IPS-15b (cell line): Measurements from ENCODE around the gene MDP1.
"Not testable (repeated sequence)": the region's sequence is repeated elsewhere in the genome, so short reads cannot be mapped to it uniquely, and the experiment has no call there.

Experiments used
- H3K27me3 ChIP-seq: one replicate; pipeline ENCODE4 v1.6.1; 2013; ENCODE audit warnings: low read length; ENCODE audit not compliant: control insufficient read depth, insufficient read depth
- H3K36me3 ChIP-seq: one replicate; pipeline ENCODE4 v1.6.1; 2013; ENCODE audit warnings: low read length; ENCODE audit not compliant: control insufficient read depth, insufficient read depth
- H3K4me1 ChIP-seq: one replicate; pipeline ENCODE4 v1.6.1; 2013; ENCODE audit warnings: mild to moderate bottlenecking, low read length; ENCODE audit not compliant: control insufficient read depth, insufficient read depth
- H3K4me3 ChIP-seq: one replicate; pipeline ENCODE4 v1.5.1; 2013; ENCODE audit warnings: low read depth, low read length
- H3K9ac ChIP-seq: one replicate; pipeline ENCODE4 v1.6.1; 2013; ENCODE audit warnings: low read depth, mild to moderate bottlenecking, low read length
- H3K9me3 ChIP-seq: one replicate; pipeline ENCODE4 v1.6.1; 2013; ENCODE audit warnings: mild to moderate bottlenecking, low read length; ENCODE audit not compliant: control insufficient read depth, insufficient read depth

MDP1 gene

DNA sequence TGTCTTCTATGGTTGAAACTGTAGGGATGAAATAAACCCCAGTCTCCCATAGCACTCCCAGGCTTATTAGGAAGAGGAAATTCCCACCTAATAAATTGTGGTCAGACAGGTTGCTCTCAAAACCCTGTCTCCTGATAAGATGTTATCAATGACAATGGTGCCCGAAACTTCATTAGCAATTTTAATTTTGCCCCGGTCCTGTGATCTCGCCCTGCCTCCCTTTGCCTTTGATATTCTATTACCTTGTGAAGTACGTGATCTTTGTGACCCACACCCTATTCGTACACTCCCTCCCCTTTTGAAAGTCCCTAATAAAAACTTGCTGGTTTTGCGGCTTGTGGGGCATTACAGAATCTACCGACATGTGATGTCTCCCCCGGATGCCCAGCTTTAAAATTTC, 13.3 kb downstream of the MDP1 start:
- H3K9me3 ChIP-seq, H3K9ac ChIP-seq, H3K4me1 ChIP-seq, H3K27me3 ChIP-seq, H3K4me3 ChIP-seq: not testable (repeated sequence)
- H3K36me3 ChIP-seq = peaks cover 19% of the 10 kb centered on the region

DNA sequence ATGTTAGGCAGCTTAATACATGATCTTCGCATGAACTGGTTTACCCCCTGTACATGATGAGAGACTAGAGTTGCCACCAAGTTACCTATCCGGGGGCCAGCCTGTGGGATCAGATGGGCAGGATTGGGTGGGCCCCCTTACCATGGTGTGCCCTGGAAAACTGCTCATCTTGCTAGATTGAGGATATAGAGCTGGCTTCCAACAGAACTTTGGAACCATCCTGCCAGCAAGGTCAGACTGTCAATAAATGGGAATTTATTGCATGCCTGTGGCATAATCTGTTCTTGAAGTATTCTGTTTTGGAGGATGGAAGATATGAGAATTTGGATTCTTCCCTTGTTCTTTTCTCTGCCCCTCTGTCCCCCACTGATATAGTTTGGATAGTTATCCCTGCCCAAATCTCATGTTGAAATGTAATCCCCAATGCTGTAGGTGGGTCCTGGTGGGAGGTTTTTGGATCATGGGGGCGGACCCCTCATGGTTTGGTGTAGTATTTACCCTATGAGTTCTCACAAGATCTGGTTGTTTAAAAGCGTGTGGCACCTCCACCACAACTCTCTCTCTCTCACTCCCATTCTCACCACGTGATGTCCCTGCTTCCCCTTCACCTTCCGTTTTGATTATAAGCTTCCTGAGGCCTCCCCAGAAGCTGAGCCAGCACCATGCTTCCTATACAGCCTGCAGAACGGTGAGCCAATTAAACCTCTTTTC, 16.9 kb downstream of the MDP1 start:
- peaks cover 3% of the 10 kb centered on the region for H3K4me1 ChIP-seq
- H3K27me3 ChIP-seq = no peaks in the 10 kb centered on the region
- peaks cover 8% of the 10 kb centered on the region for H3K36me3 ChIP-seq
- no peak overlapping the region for H3K9ac ChIP-seq
- peaks cover 2% of the 10 kb centered on the region for H3K9me3 ChIP-seq
- H3K4me3 ChIP-seq = no peak overlapping the region

DNA sequence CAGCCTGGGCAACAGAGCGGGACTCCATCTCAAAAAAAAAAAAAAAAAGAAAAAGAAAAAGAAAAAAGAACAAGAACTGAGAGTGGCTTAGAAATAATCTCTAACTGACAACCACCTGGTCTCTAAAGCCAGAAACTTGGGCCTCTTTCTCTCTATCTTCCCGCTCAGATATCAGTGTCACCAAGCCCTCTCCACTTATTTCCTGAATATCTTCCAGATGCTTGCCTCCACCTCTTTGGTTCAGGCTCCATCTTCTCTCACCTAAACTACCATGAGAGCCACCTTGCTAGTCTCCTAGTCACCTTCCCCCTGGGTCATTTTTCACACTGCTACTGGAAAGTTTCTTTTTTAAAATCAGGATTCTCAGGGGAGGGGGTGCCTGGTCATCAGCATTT, 18.8 kb downstream of the MDP1 start:
- H3K9me3 ChIP-seq = peaks cover 2% of the 10 kb centered on the region
- H3K27me3 ChIP-seq = no peaks in the 10 kb centered on the region
- peaks cover 3% of the 10 kb centered on the region for H3K4me1 ChIP-seq
- H3K36me3 ChIP-seq = peaks cover 17% of the 10 kb centered on the region
- H3K4me3 ChIP-seq = peak overlapping the region; percentile 26
- no peak overlapping the region for H3K9ac ChIP-seq

DNA sequence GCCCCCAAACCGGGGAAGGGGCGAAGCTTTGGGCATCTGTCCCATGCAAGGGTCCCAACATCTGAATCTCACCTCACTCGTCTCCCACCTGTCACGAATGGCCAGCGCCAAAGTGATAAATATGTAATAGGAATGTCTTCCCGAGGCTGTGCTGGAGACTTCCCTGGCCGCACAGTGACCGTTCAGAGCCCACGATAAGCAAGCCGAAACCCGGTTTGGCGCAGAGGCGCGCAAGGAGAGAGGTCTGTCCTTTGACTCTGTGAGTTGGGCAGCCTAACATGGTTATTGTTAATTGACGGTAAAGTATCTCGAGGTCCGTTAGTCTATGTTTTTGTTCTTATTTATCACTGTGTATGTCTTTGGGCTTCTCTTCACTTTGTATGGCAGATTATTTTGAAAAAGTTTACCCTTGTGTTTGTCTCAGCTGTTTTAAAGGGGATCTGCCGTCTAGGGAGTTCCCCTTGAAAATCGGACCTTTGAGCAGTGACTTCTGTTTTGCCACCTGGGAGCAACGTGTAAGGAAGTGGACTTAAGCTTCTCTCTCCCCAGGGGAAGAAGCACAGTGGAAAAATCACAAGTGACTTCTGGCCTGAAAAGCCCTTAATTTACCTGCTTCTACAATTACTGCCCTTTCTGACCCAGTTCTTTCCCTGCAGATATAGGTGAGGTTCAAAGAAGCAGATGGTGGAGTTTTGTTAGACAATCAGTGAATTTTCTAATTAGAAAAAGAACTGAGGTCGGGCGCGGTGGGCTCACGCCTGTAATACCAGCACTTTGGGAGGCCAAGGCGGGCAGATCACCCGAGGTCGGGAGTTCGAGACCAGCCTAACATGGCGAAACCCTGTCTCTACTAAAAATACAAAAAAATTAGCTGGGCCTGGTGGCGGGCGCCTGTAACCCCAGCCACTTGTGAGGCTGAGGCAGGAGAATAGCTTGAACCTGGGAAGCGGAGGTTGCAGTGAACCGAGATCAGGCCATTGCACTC, 19.5 kb downstream of the MDP1 start:
- H3K9ac ChIP-seq = peak overlapping the region; percentile 91

DNA sequence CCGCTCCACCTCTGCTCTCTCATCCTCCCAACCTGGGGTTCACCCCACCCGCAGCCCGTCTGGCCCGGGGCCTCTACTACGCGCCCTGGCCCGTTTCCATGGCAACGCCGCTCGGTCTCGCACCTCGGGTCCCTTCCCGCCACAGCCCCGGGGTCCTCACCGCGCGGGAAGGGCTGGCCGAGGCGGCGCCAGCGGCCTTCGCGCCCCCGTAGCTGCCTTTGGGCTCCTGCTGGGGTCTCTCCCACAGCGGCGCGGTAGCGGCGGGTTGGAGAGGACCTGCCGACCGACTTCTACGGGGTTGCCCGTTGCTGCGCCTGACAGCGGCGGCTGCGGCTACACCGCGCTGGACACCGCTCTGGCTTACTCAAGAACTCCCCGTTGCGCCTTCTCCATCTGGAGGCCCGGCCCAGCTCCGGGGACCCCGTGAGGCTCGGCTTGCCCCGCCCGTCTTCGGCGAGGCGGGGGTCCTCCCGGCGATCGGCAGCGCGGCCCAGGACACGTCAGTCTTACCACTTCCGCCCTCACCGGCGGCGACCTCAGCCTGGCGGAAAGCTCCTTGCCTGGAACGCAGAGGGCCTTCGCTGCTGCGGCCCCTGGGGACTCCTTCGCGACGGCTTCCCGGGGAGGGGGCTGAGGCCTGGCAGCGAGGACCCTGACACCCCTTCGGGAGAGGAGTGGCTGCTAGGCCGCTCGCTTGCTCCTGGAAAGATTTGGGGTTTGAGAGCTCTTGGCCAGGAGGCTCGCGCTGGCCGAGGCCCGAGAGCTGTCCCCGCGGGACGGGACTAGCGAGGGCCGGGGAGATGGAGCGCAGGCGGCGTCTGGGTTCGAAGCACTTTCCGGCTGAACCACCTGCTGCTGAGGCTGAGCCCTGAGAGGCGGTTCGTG, 20.4 kb downstream of the MDP1 start, which contains the start of gene TM9SF1:
TSS of gene TM9SF1 (minus strand) at position 256 of the 885 bp plus-strand sequence. CDS start 422 bp downstream, outside the sequence.
- Histone ChIP-seq H3K9ac (peak within 1 kb of the TSS; percentile 91), H3K4me3 (peak within 1 kb of the TSS; percentile 93), H3K27me3 (no peaks in the 10 kb centered on the region), H3K36me3 (peaks cover 11% of the 10 kb centered on the region), H3K4me1 (peaks cover 3% of the 10 kb centered on the region), H3K9me3 (no peaks in the 10 kb centered on the region)

More for the DNA sequence above, 19.5 kb downstream of the MDP1 start:
- peaks cover 15% of the 10 kb centered on the region for H3K36me3 ChIP-seq
- H3K27me3 ChIP-seq = no peaks in the 10 kb centered on the region
- peaks cover 2% of the 10 kb centered on the region for H3K9me3 ChIP-seq
- H3K4me3 ChIP-seq = peak overlapping the region; percentile 93
- H3K4me1 ChIP-seq = peaks cover 3% of the 10 kb centered on the region

DNA sequence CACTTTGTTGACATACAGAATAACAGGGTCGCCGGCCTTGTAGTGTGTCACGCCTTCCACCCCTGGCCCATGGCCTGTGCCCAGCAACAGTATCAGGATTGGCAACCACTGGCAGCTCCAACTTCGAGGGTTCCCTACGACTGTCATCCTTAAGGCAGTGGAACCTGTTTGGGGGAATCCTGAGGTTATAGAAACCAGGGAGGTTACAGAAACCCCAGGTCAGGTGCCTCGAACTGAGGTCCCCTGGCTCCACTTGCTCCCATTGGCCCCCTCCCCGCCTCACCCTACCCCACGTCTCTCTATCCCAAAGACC, 21.0 kb downstream of the MDP1 start:
- H3K4me3 ChIP-seq = peak overlapping the region; percentile 93
- H3K9me3 ChIP-seq = no peaks in the 10 kb centered on the region
- H3K36me3 ChIP-seq = peaks cover 13% of the 10 kb centered on the region
- peak overlapping the region; percentile 91 for H3K9ac ChIP-seq
- H3K4me1 ChIP-seq = peaks cover 3% of the 10 kb centered on the region
- H3K27me3 ChIP-seq = no peaks in the 10 kb centered on the region

DNA sequence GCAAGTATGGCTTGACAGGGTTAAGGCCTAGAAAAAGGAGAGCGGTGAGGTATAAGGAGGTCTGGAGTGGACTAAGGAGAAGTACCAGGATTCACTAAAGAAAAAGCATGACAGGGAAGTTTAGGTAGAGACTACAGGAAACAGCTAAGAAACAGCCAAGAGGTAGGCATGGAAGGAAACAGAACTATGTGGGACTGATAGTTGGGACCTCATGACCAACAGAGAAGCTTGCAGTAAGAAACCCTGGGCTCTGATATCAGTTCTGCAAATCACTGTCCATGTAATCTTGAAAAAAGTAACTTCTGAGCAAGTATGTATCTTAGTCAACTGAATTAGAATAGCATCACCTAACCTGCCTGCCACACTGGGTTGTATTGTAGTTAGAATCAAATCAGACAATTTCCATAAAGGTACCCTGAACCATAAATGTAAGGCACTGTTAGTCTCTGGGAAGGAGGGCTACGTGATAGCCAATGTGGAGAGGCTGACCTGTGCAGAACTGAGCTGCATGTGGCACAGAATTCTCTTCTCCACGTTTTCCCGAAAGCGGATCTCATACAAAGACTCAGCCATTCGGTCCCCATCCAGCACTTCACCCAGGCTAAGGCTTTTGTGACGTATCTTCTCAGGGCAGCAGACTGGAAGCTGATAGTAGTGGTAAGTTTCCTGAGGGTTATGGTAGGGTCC, 21.5 kb downstream of the MDP1 start:
- peaks cover 17% of the 10 kb centered on the region for H3K36me3 ChIP-seq
- H3K9me3 ChIP-seq = no peaks in the 10 kb centered on the region
- H3K4me1 ChIP-seq = peaks cover 3% of the 10 kb centered on the region
- H3K4me3 ChIP-seq = peak overlapping the region; percentile 93
- H3K27me3 ChIP-seq = no peaks in the 10 kb centered on the region
- H3K9ac ChIP-seq = peak overlapping the region; percentile 91

DNA sequence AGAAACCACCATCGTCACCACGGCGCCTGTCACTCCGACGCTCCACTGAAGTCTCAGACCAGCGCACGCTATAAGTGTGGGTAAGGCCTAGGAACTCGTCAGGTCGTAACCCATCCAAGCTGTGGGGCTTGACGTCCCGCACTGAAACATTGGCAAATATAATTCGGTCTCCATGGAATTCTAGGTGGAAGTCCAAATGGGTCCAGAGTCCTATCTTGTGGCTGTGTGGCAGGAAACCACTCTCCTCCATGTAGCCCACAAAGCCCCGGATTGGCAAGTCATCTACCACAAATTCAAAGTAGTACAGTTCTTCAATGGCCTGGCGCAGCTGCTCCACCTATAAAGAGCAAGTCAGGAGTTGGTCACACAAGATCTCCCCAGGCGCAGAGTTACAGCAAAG, 22.9 kb downstream of the MDP1 start:
- H3K9me3 ChIP-seq = no peaks in the 10 kb centered on the region
- H3K9ac ChIP-seq = no peak overlapping the region
- H3K27me3 ChIP-seq = no peaks in the 10 kb centered on the region
- H3K36me3 ChIP-seq = peaks cover 17% of the 10 kb centered on the region
- no peak overlapping the region for H3K4me3 ChIP-seq
- peaks cover 3% of the 10 kb centered on the region for H3K4me1 ChIP-seq

DNA sequence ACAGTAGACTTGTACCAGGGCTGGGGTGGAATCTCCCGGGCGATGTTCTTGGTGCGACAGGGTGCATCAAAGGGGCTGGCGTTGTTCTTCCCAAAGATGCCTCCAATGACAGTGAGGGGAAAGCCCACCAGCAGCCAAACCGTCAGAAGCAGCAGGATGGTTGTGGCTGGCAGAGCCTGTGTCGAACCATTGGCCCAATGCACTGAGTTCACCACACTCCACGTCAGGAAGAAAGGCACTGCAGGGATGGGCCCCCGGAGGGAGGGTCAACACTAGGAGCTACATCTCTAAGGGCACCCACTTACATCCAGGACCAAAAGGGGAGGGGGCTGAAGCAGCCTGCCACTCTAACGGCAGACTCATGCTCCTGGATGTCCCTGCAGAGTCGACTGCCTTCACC, 25.4 kb downstream of the MDP1 start:
- H3K9ac ChIP-seq = no peak overlapping the region
- H3K9me3 ChIP-seq = no peaks in the 10 kb centered on the region
- H3K27me3 ChIP-seq = no peaks in the 10 kb centered on the region
- H3K36me3 ChIP-seq = peaks cover 37% of the 10 kb centered on the region
- peaks cover 6% of the 10 kb centered on the region for H3K4me1 ChIP-seq
- no peak overlapping the region for H3K4me3 ChIP-seq

DNA sequence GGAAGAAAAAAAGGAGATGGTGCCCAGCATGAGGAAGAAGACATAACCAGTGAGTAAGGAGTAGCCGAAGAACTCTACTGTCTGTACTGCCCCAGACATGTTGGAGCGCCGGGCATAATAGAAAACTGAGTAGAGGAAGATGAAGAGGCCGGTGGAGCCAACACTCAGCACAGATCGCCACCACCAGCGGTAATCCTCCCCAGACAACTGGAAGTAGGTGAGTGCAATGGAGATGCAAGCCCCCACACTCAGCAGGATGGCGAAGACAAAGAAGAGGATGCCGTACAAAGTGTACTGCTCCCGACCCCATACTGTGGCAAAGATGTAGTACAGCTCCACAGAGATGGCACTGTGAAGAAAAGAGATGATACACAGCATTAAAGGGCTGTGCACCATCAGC, 26.4 kb downstream of the MDP1 start:
- Histone ChIP-seq H3K27me3 (no peaks in the 10 kb centered on the region), H3K9ac (no peak overlapping the region), H3K4me3 (peak overlapping the region; percentile 96), H3K4me1 (peaks cover 6% of the 10 kb centered on the region), H3K9me3 (no peaks in the 10 kb centered on the region), H3K36me3 (peaks cover 46% of the 10 kb centered on the region)

DNA sequence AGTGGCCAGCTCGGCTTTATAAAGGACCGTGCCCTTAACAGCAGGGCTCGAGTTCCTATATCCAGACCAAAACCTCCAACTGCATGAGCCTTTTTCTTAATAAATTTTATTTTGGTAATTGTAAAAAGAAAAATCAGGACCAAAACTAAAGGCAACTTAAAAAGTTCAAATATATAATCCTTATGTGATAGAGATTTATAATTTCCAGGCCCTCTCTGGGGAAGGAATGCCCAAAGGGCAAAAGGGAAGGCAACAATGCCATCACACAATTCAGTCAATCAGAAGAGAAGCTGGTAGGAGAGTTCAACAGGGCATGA, 26.8 kb downstream of the MDP1 start:
- H3K36me3 ChIP-seq = peaks cover 50% of the 10 kb centered on the region
- peaks cover 6% of the 10 kb centered on the region for H3K4me1 ChIP-seq
- no peak overlapping the region for H3K9ac ChIP-seq
- H3K4me3 ChIP-seq = peak overlapping the region; percentile 96
- no peaks in the 10 kb centered on the region for H3K27me3 ChIP-seq
- H3K9me3 ChIP-seq = no peaks in the 10 kb centered on the region
